Esophagus muscularis mucosa (tissue), 4 donors: Measurements from ENCODE around the gene MAS1L. TPM values are rescaled to one million over a fixed set of nuclear protein-coding genes. Genes with fewer than 3 reads are reported as not detected.
A peak's percentile ranks its signal among the peaks of the same experiment; 100 is the strongest.

Experiments
- DNase-seq: peaks from one replicate; pipeline ENCODE4 v3.0.0-alpha.2; 2017; ENCODE audit errors: extremely low spot score
- H3K27ac ChIP-seq, 4 donors: fragments of 200-600 bp; sonication (generic); replicated peaks in 1 of 4; 1 replicate in 3 of 4; 2 replicates in 1 of 4; pipeline ENCODE4 v1.5.1; 2016 to 2019; ENCODE audit warnings: mild to moderate bottlenecking in 1 of 4
- H3K27me3 ChIP-seq, 4 donors: fragments of 200-600 bp; sonication (generic); one replicate each; pipeline versions ENCODE4 v1.5.1 to v1.6.0; 2016 to 2019
- H3K36me3 ChIP-seq, 4 donors: fragments of 200-600 bp; sonication (generic); one replicate each; pipeline ENCODE4 v1.5.1; 2016 to 2019
- H3K4me1 ChIP-seq, 4 donors: fragments of 200-600 bp; sonication (generic); one replicate each; pipeline ENCODE4 v1.5.1; 2016 to 2019
- H3K4me3 ChIP-seq, 4 donors: fragments of 200-600 bp; sonication (generic); 1 replicate in 2 of 4; 2 replicates in 2 of 4; pipeline ENCODE4 v1.5.1; 2016 to 2019; ENCODE audit warnings: mild to moderate bottlenecking in 4 of 4, moderate library complexity in 1 of 4
- H3K9me3 ChIP-seq, 4 donors: fragments of 200-600 bp; sonication (generic); 1 replicate in 3 of 4; 2 replicates in 1 of 4; pipeline ENCODE4 v1.5.1; 2016 to 2019
- CTCF ChIP-seq, 3 experiments: fragments of 200-600 bp in 2 of 3; fragments of 450-650 bp in 1 of 3; sonication (generic) in 2 of 3; IDR thresholded peaks; one replicate each; pipeline ENCODE4 v1.5.1; 2017 to 2019; ENCODE audit warnings: antibody characterized with exemption in 3 of 3, mild to moderate bottlenecking in 2 of 3, moderate library complexity in 1 of 3
- EP300 ChIP-seq: sonication (generic); formaldehyde crosslinking; IDR thresholded peaks from one replicate; pipeline ENCODE4 v1.6.1; 2017; ENCODE audit warnings: antibody characterized with exemption
- POLR2A ChIP-seq: fragments of 450-650 bp; IDR thresholded peaks from one replicate; pipeline ENCODE4 v1.6.1; 2017; ENCODE audit warnings: antibody characterized with exemption, moderate library complexity, mild to moderate bottlenecking, low read depth
- POLR2AphosphoS5 ChIP-seq, 2 donors: sonication (generic); formaldehyde crosslinking; IDR thresholded peaks; one replicate each; pipeline ENCODE4 v1.6.1; 2017; ENCODE audit warnings: antibody characterized with exemption in 2 of 2
- WGBS: methylation state at CpG from one replicate; pipeline ENCODE4 v1.1.5; 2018; 5-methylcytosine and 5-hydroxymethylcytosine counted together
- intact Hi-C: fragments of 100-400 bp; cut with DNase I; formaldehyde crosslinking; loops from one replicate; pipeline ENCODE4 v1.15.1; 2023
- total RNA-seq, 4 donors: library from RNA; depleted of rRNA; stranded (reverse); fragments of >200 nt; gene quantifications; one replicate each; pipeline versions ENCODE4 v1.1.0 to v1.2.1, GENCODE V29; 2016

MAS1L gene
- total RNA-seq, 4 donors from 2014 or later, result 0.33 TPM; not detected in 3

DNA sequence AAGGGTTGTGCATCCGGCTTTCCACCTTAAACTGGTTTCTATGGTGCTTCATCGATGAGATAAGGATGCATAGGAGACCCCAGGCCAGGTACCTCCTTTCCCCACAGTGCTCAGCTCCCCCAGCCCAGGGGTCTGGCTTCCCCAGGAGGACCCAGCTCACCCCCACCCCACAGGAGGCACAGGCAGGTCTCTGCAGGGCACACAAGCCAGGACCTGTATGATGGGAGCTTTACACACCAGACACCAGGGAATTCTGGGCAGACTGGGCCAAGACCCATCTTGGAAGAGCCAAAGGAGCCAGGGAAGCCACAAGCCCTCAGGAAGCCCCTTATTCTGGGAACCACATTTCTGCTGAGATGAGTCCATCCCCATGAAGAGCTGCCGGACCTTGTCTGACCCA, 42.2 kb upstream of the MAS1L start:
- Histone ChIP-seq H3K4me3 (no peak overlapping the region), H3K27ac (no peak overlapping the region), H3K9me3 (no peaks in the 10 kb centered on the region), H3K27me3 (no peaks in the 10 kb centered on the region), H3K36me3 (no peaks in the 10 kb centered on the region), H3K4me1 (no peaks in the 10 kb centered on the region)
- peak; percentile 21 for DNase-seq
- intact Hi-C loops, result no loop called here
- no peak for TF ChIP-seq POLR2A
- no peak for TF ChIP-seq EP300
- no peak for TF ChIP-seq POLR2AphosphoS5 (IDR thresholded peaks at IDR 0.05)
- no peak for TF ChIP-seq CTCF (IDR thresholded peaks at IDR 0.05)
- WGBS, result 89% methylated on average over 3 of the region's 3 CpGs

- no peak for TF ChIP-seq EP300
- TF ChIP-seq CTCF (IDR thresholded peaks at IDR 0.05), result no peak
- no peak for TF ChIP-seq POLR2A
- no peak for TF ChIP-seq POLR2AphosphoS5 (IDR thresholded peaks at IDR 0.05)
- DNase-seq, result peak; percentile 80
- no peaks in the 10 kb centered on the region for H3K4me1 ChIP-seq
Observed at GRCh38 chr6:29528988-29529560, 41.3 kb upstream of the MAS1L start.

DNA sequence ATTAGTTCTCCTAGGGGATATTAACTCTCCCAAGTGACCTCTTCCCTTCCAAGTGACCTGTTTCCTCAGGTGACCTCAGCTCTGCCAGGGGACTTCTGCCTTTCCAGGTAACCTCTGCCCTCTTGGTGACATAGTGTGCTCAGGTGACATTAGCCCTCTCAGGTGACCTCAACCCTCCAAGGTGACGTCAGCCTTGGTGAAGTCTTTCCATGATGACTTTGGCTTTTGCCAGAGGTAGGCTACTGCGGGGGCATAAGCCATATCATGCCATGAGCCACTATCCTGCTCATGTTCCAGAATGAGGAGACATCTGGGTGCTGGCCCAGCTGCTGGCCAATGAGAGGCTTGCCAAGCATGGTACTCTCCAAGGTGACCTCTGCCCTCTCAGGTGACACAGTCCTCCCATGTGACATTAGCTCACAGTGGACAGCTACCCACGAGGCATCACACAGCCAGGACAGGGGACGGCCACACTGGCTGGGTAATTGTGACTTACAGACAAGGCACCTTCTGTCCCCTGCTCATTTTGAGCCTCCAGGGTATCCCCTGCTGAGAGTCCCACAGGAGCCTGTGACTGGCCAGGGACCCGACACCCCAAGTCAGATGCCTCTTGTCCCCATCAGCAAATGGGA, 40.7 kb upstream of the MAS1L start:
- H3K4me3 ChIP-seq, result no peak overlapping the region
- no peak overlapping the region for H3K27ac ChIP-seq
- H3K9me3 ChIP-seq, result no peaks in the 10 kb centered on the region
- H3K4me1 ChIP-seq, result no peaks in the 10 kb centered on the region
- 96% methylated on average over 5 of the region's 5 CpGs for WGBS
- H3K27me3 ChIP-seq, result no peaks in the 10 kb centered on the region
- DNase-seq, result peak; percentile 88
- intact Hi-C loops, result no loop called here
- no peak for TF ChIP-seq POLR2A
- no peak for TF ChIP-seq POLR2AphosphoS5 (IDR thresholded peaks at IDR 0.05)
- no peak for TF ChIP-seq EP300
- TF ChIP-seq CTCF (IDR thresholded peaks at IDR 0.05), result no peak
- no peaks in the 10 kb centered on the region for H3K36me3 ChIP-seq

More at GRCh38 chr6:29528988-29529560, 41.3 kb upstream of the MAS1L start:
- Histone ChIP-seq H3K27ac (no peak overlapping the region), H3K36me3 (no peaks in the 10 kb centered on the region), H3K9me3 (no peaks in the 10 kb centered on the region), H3K27me3 (no peaks in the 10 kb centered on the region), H3K4me3 (no peak overlapping the region)
- no CpG with 5 or more reads among the region's 2 CpGs for WGBS
- intact Hi-C loops, result no loop called here

- WGBS, result 60% methylated on average over 2 of the region's 2 CpGs
- DNase-seq, result peak; percentile 79
- no peak overlapping the region for H3K27ac ChIP-seq
- TF ChIP-seq CTCF (IDR thresholded peaks at IDR 0.05) (no peak), EP300 (no peak), POLR2A (no peak), POLR2AphosphoS5 (IDR thresholded peaks at IDR 0.05) (no peak)
- H3K36me3 ChIP-seq, result no peaks in the 10 kb centered on the region
- intact Hi-C loops, result no loop called here
- no peaks in the 10 kb centered on the region for H3K9me3 ChIP-seq
- no peaks in the 10 kb centered on the region for H3K27me3 ChIP-seq
- H3K4me1 ChIP-seq, result no peaks in the 10 kb centered on the region
- H3K4me3 ChIP-seq, result no peak overlapping the region
Observed at GRCh38 chr6:29527564-29527963, 39.8 kb upstream of the MAS1L start.
